ENCODE data around the gene ZNF354C.
A peak's percentile ranks its signal among the peaks of the same experiment; 100 is the strongest.
"Not testable (repeated sequence)": the region's sequence is repeated elsewhere in the genome, so short reads cannot be mapped to it uniquely, and the experiment has no call there.

Gene ZNF354C

DNA sequence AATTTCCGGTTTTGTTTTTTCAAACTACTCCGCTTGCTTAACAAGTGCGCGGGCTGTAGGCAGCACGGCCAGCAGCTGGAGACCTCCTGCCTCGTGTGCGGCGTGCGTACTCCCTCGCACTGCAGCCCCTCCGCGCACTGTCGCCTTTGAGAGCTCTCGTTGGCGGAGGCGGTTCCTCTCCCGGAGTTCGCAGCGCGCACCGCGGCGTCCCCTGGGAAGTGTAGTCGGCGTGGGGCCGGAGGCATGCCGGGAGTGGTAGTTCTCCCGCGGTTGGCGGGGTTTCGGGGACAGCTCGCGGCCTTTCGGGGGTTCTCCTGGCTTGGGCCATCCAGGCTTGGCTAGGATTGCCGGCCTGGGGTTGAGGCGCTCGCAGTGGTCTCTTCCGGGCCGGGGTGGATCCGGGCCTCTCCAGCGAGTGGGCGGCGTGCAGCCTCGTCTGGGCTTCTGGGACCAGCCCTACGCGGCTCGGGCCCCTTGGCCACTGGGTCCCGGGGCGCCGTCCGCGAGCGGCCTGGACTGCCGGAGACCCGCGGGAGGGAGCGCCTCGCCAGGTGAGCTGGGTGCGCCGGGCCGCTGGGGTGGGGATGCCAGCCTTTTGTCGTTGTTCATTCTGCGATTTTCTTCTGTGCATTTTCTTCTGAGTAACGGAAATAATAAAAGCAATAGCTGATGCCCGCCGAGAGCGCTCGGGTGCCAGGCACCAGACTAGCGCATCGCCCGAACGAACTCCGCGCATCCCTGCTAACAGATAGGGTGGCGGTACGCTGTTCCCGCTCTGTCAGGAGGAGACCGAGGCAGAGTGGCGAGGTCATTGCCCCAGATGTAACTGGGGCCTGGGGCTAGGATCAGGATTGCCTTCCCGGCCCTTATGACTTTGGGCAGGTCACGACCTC, at the start of gene ZNF354C:
Gene ZNF354C, plus strand, starts transcription at position 258 of the 893 bp plus-strand sequence. CDS start 1,696 bp downstream, outside the sequence.
- DNase-seq (ENCODE audit: low read depth) = peak; percentile 72

DNA sequence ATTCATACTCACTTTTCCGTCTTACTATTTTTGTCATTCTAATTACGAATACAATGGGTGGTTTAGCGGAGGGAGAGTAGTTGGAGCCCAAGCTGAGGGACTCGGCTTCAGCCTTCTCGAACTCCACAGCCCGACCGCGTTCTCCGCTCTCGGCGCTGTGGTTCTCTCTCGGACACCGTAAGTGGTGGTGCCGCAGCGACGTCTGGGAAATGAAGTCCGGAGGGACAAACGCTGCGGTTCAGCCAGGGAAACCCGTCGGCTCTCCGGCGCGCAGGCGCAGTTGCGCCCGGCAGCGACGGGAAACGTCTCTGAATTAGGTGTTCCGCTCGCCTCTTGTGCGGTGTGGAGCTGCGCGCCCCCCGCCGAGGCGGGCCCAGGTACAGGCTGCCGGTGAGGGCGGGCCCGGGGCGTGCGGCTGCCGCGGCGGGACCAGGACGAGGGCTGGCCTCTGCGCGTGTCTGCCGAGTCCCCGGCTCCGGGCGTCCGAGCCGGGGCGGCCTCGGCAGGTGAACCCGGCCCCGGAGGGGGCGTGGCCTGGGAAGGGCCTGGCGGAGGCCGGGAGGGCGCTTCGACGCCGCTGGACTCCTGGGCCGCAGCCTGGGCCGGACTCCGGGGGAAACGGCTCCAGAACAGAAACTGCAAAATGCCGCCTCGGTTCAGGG, 36.5 kb upstream of the ZNF354C start, which contains the start of gene ZNF879:
Gene ZNF879, plus strand, starts transcription at position 277 of the 662 bp plus-strand sequence. CDS start 1,201 bp downstream, outside the sequence.
- peak; percentile 88 for DNase-seq (ENCODE audit: low read depth)

DNA sequence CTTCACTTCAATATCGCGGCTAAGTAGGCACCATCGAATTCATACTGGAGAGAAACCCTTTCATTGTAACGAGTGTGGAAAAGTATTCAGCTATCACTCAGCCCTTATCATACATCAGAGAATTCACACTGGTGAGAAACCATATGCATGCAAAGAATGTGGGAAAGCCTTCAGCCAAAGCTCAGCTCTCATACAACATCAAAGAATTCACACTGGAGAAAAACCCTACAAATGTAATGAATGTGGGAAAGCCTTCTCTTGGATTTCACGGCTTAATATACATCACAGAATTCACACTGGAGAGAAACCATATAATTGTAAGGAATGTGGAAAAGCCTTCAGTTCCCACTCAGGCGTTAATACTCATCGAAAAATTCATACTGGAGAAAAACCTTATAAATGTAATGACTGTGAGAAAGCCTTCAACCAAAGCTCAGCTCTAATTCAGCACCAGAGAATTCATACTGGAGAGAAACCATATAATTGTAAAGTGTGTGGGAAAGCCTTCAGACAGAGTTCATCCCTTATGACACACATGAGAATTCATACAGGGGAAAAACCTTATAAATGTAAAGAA, 27.1 kb upstream of the ZNF354C start:
- DNase-seq (ENCODE audit: low read depth) = no peak

DNA sequence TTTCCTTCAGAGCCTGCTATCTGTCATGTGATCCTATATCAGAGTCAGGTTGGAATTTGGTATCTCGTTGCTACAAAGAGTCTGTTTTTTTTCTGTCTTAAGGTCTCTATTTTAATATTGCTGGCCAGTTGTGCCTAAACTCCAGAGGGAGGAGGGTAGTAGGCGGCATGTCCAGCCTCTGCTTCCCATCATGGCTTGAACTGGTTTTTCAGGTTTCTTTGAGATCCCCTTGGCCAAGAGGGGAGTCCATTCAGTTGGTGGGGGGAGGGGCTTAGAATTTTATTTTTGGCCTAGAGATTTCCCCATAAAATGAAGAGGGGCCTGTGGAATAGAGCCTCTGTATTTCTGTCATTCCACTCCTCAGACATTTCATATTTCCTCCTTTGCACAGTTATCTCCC, 15.4 kb upstream of the ZNF354C start:
- DNase-seq (ENCODE audit: low read depth) = no peak

DNA sequence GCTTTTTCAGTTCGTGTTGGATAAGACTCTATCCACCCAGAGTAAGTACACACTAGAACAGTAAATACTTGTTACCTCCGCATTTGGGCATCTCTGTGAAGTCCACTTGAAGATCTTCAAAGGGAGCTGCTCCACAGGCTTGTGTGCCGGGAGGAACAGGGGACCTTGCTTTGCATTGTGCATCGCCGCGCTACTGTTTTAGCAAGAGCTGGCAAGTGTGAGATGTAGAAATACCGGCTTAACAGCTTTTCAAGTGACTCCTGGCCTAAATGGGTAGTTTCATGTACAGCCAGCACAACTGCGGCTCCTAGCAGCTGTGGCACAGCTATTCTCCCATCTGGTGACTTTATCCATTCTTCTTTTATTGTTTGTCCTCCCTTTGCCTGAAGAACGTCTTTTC, 8.4 kb upstream of the ZNF354C start:
- no peak for DNase-seq (ENCODE audit: low read depth)

DNA sequence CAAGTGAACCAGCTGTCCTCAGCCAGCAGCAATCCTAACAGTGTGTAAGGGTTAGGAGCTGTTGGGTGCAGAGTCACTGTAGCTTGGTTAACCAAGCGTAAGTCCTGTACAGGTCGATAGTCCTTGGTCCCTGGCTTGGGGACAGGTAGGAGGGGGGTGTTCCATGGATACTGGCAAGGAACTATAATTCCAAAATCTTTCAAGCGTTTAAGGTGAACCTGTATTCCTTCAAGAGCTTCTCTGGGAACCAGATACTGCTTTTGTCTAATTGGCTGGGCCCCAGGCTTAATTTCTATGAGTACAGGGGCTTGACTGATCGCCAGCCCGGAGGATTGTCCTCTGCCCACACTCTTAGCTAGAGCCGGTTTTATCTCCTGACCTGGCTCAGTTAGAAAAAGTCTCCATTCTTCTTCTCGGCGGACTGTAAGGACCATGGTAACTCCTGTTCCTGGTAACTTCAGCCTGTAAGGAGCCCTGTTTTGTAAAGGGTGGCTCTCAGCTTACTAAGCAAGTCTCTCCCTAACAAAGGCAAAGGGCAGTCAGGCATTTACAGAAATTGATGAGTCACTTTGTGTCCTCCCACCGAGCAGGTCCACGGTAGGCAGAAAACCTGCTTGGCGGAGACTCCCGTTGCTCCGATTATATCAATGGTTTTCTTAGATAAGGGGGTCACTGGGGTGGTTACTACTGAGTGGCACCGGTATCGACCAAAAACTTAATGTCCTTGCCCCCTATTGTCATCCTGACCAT, 6.0 kb upstream of the ZNF354C start:
- DNase-seq (ENCODE audit: low read depth) = no peak

DNA sequence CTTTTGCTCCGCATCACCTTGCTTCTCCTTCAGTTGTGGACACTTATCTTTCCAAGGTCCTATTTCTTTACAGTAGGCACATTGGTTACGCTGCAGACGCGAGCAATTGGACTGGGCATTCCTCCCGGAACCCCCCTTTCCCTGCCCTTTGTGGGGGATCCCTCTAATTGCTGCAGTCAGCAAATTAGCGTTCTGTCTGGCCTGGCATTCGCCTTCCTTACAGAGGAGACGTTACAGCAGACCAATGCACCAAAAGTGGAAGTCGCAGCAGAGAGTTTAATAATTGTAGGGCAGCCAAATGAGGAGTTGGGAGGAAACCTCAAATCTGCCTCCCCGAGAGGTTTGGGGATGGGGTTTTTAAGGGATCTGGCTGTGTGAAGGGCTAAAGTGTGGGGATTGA, 5.3 kb upstream of the ZNF354C start:
- no peak for DNase-seq (ENCODE audit: low read depth)

DNA sequence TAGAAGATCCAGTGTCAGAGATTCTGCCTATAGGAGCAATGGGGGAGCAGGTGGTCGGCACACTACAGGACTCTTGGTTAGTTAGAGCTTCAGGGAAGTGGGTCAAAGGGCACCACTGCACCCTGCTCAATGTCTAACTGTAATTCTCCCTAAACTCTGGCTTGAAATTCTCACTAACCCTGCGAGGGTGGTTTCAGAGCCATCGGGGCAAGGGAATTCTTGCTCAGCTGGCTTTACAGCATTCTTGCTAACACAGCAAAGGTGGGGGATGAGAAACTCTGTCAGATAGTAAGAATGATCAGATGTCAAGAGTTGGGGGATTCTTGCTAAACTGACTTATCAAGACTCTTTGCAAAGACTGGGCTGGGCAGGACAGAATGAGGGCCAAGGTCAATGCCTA, 4.7 kb upstream of the ZNF354C start:
- no peak for DNase-seq (ENCODE audit: low read depth)

DNA sequence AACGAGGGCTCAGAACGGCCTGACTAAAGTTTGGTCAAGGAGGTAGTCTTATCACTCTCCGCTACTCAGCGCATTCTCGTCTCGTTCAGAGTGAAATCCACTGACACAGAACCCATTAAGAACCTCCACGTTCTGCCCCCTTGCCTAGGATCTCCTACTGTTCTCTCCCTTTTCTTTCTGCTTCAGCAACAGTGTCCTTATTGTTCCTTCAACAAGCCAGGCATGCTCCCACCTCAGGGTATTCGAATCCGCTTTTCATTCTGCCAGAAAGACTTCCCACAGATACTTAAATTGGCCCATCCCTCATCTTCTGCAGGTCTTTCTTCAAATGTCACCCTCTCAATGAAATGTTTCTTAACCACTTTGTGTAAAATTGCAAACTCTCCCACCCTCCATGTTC, 4.3 kb upstream of the ZNF354C start:
- no peak for DNase-seq (ENCODE audit: low read depth)

DNA sequence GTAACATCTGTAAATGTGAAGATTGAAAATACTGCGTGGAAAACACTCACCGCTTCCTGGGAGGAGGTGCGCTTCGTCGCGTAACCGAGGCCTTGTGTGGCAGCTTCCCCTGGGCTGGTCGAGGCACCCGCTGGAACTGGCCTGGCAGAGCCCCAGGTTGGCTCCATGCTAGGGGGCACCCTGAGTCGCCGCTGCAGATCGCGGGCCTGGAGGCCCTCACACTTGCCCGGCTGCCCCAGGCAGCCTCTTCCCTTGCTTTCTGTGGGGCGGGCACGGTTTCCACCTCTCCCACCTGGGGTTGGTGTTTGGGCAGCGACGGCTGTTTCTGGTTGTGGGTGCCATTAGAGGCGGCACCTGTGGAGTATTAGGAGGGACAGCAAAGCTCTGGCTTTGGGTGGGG, 852 bp downstream of the ZNF354C start:
- no peak for DNase-seq (ENCODE audit: low read depth)

DNA sequence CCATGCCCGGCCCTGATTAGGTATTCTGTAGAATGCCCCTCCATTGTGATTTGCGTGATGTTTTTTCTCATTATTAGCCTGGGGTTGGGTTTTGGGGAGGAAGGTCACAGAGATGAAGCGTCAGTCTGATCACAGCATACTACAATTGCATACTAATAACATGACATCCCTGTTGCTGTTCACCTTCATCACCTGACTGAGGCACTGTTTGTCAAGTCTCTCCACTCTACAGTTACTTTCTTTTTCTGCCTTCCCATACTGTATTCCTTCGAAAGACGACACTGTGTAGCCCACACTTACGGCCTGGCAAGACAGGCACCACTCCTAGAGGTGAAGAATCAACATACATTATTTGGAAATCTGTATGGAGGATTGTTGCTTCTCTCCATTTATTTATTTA, 5.5 kb downstream of the ZNF354C start:
- no peak for DNase-seq (ENCODE audit: low read depth)

DNA sequence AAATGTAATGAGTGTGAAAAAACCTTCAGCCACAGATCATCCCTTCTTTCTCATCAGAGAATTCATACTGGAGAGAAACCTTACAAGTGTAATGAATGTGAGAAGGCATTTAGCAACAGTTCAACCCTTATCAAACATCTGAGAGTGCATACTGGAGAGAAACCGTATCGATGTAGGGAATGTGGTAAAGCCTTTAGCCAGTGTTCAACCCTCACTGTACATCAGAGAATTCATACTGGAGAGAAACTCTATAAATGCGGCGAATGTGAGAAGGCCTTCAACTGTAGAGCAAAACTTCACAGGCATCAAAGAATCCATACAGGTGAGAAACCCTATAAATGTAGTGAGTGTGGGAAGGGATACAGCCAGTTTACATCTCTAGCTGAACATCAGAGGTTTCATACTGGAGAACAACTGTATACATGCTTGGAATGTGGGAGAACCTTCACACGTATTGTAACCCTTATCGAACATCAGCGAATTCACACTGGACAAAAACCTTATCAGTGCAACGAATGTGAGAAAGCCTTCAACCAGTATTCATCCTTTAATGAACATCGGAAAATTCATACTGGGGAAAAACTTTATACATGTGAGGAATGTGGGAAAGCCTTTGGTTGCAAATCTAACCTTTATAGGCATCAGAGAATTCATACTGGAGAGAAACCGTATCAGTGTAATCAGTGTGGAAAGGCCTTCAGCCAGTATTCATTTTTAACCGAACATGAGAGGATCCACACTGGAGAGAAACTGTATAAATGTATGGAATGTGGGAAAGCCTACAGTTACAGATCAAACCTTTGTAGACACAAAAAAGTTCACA, 19.2 kb downstream of the ZNF354C start:
- no peak for DNase-seq (ENCODE audit: low read depth)

DNA sequence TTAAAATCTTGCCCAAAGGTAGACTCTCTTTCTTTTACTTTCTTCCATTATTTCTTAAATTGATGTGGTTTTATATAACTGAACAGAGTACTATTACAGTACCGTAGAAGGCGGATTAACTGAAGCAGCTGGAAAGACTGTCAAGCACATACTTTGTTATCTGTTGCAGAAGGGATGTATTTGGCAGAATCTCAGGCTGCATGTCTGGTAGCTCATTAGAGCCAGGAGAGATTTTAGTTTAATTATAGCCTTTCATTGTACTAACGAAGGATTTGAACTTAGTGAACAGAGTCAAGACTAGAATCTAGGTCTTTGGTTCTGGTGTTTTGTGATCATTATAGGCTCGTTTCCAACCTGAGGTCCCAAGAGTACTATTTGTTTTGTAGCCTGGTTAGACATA, 20.6 kb downstream of the ZNF354C start:
- DNase-seq (ENCODE audit: low read depth) = no peak

DNA sequence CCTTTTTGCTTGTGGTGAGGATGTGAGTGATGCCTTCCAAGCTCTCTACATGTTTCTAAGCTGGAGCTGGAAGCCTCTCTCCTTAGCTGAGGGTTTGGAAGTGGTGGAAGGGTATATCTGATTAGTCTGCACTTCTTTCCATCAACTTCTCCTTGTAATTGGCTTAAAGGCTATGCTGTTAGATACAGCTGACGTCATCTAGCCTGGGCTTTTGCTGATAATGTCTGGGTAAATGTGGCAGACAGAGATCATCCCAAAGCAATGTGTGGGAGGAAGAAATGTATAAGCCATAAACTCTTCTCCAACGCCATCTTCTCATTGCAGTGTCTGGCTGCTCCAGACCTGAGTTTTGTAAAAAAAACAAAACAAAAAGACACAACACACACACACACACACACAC, 29.3 kb downstream of the ZNF354C start:
- no peak for DNase-seq (ENCODE audit: low read depth)

DNA sequence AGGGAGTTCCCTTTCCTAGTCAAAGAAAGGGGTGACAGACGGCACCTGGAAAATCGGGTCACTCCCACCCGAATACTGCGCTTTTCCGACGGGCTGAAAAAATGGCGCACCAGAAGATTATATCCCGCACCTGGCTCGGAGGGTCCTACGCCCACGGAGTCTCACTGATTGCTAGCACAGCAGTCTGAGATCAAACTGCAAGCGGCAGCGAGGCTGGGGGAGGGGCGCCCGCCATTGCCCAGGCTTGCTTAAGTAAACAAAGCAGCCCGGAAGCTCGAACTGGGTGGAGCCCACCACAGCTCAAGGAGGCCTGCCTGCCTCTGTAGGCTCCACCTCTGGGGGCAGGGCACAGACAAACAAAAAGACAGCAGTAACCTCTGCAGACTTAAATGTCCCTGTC, 41.1 kb downstream of the ZNF354C start:
- DNase-seq (ENCODE audit: low read depth) = not testable (repeated sequence)

DNA sequence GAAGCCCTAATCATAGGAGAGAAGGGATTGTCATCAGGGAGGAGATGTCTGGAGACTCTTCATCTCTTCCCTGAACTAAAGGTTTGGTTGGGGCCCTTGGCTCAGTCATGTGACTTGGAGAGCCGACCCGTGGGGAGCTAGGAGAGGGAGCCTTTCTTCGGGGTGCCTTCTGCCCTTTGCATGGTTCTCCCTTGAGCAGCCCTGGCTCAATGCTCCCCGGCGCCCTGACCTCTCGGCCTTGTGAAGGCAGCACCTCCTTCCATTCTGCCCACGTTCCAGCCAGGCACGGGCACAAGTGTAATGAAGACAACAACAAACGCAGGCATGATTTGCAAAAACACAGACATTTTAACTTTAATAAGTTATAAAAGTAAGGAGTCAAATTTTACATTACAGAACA, 50.4 kb downstream of the ZNF354C start:
- DNase-seq (ENCODE audit: low read depth) = no peak

DNA sequence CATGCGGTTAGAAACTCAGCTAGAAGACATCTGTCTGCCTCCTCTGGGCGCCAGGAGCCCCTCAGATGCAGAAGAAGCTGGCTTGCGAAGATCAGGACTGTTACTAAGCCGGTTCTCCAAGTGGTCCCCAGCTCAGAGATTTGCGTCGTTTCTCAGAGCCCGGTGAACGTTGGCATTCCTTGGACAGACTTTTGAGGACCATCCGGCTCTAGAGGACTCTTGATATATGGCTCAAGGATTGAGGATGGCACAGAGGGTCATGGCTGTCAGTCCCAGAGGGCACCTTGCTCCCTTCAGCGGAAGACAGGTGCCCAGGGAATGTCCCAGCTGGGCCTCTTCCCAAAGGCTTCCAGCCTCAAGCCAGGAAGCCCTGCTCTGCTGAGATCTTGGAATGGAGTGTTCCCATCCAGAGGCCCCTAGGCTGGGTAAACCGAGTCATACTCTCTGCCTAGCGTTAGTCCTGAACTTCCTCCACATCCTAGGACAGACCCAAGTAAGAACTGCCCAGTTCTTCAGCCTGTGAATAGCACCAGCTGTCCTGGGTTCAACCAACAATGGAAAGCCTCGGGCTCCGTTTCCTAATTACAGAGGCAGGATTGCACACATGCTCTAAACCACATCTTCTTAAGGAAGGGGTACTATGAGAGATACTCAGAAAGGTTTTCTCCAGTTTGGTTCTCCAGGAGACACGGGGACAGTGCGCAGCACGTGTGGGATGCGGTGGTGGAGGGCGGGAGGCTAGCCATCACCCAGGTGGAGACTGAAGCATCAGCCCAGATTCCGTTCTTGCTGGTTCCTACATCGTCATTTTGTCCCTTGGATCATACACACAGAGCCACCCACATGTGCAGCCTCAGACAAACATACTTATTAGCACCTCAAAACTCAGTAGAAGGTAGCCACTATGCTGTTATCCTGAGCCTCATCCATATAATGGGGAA, 51.4 kb downstream of the ZNF354C start:
- DNase-seq (ENCODE audit: low read depth) = no peak

DNA sequence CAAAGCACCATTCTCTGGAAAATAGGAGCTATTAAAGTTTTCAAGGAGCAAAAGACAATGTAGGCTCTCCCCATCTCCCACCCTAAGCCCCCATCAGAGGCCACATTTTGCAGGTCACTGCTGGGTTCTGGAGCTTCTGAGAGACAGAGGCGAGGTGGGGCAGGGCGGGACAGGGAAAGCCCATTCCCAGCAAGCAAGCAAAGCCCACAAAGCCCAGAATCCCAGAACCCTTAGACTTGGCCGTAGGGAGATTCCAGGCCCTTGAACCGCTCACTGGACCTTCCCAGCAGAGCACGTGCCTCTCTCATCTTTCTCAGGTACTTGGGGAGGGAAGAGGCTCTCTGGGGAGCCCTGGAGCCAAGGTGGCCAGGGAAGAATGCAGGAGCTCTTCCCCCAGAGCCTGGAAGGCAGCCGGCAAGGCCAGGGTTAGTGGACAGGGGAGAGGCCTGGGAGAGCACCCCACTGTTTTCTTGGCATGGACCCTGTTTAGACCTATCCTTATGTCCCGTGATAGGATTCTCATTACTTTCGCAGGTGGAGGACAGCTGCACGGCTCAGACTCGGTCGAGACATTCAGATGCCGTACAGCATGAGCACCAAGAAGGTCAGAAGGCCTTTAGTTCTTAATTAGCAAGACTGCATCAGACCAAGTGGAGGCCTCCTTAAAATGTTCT, 52.4 kb downstream of the ZNF354C start:
- DNase-seq (ENCODE audit: low read depth) = no peak

DNA sequence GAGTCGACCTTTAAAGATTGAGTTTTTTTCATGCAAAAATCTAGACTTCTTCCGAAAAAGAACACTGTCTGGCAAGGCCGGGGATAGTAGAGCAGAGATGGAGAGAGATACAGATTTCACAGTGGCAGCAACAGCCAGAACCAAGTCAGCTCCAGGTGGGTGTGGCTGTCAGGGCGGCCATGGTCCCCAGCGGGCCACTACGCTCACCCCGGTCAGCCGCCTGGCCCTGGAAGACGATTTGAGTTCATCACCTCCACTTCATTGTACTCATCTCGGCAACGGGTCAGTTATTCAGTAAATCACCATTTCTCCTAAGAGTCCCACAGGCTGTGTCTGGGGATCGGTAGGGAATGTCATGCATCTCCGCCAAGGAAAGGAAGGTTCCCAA, 53.0 kb downstream of the ZNF354C start:
- DNase-seq (ENCODE audit: low read depth) = no peak

Data from stimulated activated CD8-positive, alpha-beta memory T cell treated with anti-CD3 and anti-CD28 coated beads, Interleukin-12 subunit alpha, Interleukin-12 subunit beta, amount 100 ng/mL, for 1 hour (primary cell).